GM13976 (cell line): Measurements from ENCODE around the gene POMGNT2.

Experiments
- DNase-seq: peaks from one replicate; pipeline ENCODE4 v3.0.0; 2012; ENCODE audit warnings: low spot score
- in situ Hi-C: fragments of 300-500 bp; cut with MboI; formaldehyde crosslinking; loops from one replicate; pipeline ENCODE4 v1.12.0; 2022; ENCODE audit warnings: low sequenced_read_pairs, mixed read lengths, inconsistent platforms; ENCODE audit not compliant: unreplicated experiment
- TF ChIP-seq, protein P1 (sequence below): IDR thresholded peaks from 2 replicates; pipeline ENCODE4 v1.5.1; 2012; ENCODE audit warnings: borderline replicate concordance, mild to moderate bottlenecking; ENCODE audit not compliant: insufficient read depth; ENCODE audit errors: extremely low read depth, missing control alignments, control extremely low read depth

The POMGNT2 gene

GRCh38 chr3:43095370-43095769 lies 10.5 kb downstream of the POMGNT2 start:
- in situ Hi-C loops: no loop called here
- TF ChIP-seq, protein P1, sequence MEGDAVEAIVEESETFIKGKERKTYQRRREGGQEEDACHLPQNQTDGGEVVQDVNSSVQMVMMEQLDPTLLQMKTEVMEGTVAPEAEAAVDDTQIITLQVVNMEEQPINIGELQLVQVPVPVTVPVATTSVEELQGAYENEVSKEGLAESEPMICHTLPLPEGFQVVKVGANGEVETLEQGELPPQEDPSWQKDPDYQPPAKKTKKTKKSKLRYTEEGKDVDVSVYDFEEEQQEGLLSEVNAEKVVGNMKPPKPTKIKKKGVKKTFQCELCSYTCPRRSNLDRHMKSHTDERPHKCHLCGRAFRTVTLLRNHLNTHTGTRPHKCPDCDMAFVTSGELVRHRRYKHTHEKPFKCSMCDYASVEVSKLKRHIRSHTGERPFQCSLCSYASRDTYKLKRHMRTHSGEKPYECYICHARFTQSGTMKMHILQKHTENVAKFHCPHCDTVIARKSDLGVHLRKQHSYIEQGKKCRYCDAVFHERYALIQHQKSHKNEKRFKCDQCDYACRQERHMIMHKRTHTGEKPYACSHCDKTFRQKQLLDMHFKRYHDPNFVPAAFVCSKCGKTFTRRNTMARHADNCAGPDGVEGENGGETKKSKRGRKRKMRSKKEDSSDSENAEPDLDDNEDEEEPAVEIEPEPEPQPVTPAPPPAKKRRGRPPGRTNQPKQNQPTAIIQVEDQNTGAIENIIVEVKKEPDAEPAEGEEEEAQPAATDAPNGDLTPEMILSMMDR: no peak
- no peak for DNase-seq

DNA sequence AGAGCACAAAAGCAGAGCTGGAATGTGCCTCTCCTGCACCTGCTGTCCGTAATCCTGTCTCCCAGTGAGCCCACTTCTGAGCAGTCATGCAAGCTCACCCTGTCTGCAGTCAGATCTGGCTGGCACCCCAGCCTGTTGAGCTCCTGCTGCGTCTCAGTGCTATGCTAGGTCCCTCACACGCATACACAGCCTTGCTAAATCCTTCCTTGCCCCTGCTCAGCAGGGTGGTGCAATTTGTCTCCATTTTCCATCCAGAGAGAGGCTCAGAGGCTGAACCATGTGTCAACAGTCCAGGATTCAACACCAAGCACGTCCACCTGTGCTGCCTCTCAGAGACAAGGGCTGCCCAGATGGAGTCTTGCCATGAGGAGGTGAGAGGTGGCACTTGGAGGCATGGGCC lies 11.0 kb downstream of the POMGNT2 start:
- DNase-seq: no peak
- in situ Hi-C loops: no loop called here
- TF ChIP-seq, protein P1: no peak

GRCh38 chr3:43094381-43094780 lies 11.5 kb downstream of the POMGNT2 start:
- TF ChIP-seq, protein P1: no peak
- no peak for DNase-seq
- in situ Hi-C loops: no loop called here

- TF ChIP-seq, protein P1: no peak
- DNase-seq: no peak
- in situ Hi-C loops: no loop called here
Measured at GRCh38 chr3:43093974-43094373, 11.9 kb downstream of the POMGNT2 start.

DNA sequence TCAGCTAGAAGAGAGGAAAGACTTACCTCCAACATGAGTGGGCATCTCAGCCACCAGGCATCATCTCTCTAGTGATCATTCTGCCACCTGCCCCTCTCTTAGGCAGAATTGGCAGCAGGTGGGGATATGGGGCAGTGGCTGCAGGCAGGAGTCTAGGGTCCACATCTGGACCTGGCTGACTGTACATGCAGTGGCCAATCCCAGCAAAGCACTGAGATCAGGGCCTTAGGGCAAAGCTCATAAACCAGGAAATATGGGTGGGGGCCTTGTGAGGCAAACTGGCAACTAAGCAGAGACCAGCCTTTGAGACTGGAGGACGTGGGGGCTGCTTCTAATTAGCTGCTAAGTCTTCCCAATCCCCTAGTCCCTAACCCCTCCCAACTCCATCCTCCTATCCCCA lies 12.9 kb downstream of the POMGNT2 start:
- DNase-seq: no peak
- TF ChIP-seq, protein P1: no peak
- in situ Hi-C loops: no loop called here

DNA sequence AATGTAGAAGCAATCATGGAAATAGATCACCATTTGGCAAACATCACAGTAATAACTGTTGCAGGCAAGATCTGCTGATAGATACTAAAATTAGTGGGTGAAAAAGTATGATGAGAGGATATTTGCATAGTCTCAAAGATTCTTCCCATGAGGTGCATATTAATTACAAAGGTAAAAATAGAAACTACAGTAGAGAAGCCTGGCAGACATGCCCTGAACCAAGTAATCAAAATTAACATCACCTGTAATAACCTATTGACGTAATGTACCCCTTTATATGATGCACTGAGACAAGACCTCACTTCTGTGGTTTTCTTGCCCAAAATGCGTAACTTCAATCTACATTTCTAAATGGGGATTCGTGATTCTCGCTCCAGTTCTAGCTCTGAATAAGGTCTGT lies 14.4 kb downstream of the POMGNT2 start:
- TF ChIP-seq, protein P1: no peak
- DNase-seq: no peak
- in situ Hi-C loops: no loop called here

- TF ChIP-seq, protein P1: no peak
- in situ Hi-C loops: no loop called here
- DNase-seq: no peak
Measured at GRCh38 chr3:43090238-43090637, 15.6 kb downstream of the POMGNT2 start.
